Measurements from ENCODE around the gene CMSS1.
A peak's percentile ranks its signal among the peaks of the same experiment; 100 is the strongest.

The CMSS1 gene

DNA sequence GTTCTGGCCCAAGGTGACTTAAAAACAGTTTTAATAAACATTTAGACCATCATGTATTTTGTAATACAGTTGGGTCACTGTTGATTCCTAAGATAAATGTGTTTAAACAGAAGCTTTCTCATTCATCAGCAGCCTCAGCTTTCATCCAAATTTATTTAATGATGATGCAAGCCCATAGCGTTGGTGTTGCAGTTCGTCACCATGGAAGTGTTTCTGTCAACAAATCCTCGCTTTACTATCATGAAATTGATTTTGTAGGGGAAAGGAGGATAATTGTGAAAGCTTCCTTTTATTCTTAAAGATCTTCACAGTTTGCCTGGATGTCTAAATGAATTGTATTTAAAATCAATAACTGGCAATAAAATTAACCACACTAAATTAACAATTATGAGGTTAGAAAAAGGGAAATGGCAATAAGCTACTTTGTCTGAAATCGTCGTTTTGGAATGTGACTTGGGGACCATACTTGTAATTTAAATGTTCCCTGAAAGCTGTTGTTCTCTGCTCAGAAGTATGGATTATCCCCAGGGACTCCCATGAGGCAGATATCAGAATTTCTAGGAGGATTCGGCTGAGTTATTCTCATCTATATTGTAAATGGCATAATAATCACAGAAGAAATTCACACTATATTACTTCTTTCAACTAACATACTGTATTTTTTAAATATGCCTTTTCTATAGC is 29.0 kb downstream of the CMSS1 start:
- H3K14ac ChIP-seq (ENCODE audit: low read length) = no peak overlapping the region
- H4K91ac ChIP-seq (ENCODE audit: low read depth, low read length) = no peak overlapping the region
- H3K4me3 ChIP-seq (ENCODE audit: low read depth, low read length) = no peak overlapping the region
- no peaks in the 10 kb centered on the region for H3K79me2 ChIP-seq (ENCODE audit: control insufficient read depth, insufficient read depth, low read length, poor library complexity)
- H3K23ac ChIP-seq (ENCODE audit: low read length) = no peak overlapping the region
- H3K9ac ChIP-seq (ENCODE audit: low read length) = no peak overlapping the region
- H3K27me3 ChIP-seq (ENCODE audit: insufficient read depth, low read length) = no peaks in the 10 kb centered on the region
- H3K4me2 ChIP-seq (ENCODE audit: low read length) = no peak overlapping the region
- no peak overlapping the region for H2BK120ac ChIP-seq (ENCODE audit: insufficient read depth, low read length, poor library complexity)
- no peak overlapping the region for H2BK5ac ChIP-seq (ENCODE audit: low read depth, low read length, poor library complexity)
- H2AFZ ChIP-seq (ENCODE audit: insufficient read depth, low read length, poor library complexity) = no peak overlapping the region
- no peaks in the 10 kb centered on the region for H3K79me1 ChIP-seq (ENCODE audit: low read length)
- H4K12ac ChIP-seq (ENCODE audit: low read depth, low read length) = no peak overlapping the region
- no peak overlapping the region for H3K4ac ChIP-seq (ENCODE audit: low read depth, low read length)
- H3K18ac ChIP-seq (ENCODE audit: low read length) = no peak overlapping the region
- H3K4me1 ChIP-seq (ENCODE audit: control insufficient read depth in 1 of 2, insufficient read depth in 2 of 2, low read length in 2 of 2) = no peaks in the 10 kb centered on the region
- WGBS (ENCODE audit: extremely low coverage, insufficient coverage, insufficient read length) = no CpG with 5 or more reads among the region's 6 CpGs
- peaks cover 3 to 11% of the 10 kb centered on the region in 2 experiments for H3K36me3 ChIP-seq (ENCODE audit: control insufficient read depth in 1 of 2, insufficient read depth in 2 of 2, low read length in 2 of 2)
- DNase-seq = peak in 1 of 2 donors; percentile 21
- H4K8ac ChIP-seq (ENCODE audit: low read depth, low read length) = no peak overlapping the region
- no peaks in the 10 kb centered on the region for H3K9me3 ChIP-seq (ENCODE audit: insufficient read depth, low read depth, low read length)
- H3K27ac ChIP-seq (ENCODE audit: low read depth, low read length) = no peak overlapping the region
- no peak overlapping the region for H2BK12ac ChIP-seq (ENCODE audit: low read length)
- no peak overlapping the region for H2AK5ac ChIP-seq (ENCODE audit: low read length)

DNA sequence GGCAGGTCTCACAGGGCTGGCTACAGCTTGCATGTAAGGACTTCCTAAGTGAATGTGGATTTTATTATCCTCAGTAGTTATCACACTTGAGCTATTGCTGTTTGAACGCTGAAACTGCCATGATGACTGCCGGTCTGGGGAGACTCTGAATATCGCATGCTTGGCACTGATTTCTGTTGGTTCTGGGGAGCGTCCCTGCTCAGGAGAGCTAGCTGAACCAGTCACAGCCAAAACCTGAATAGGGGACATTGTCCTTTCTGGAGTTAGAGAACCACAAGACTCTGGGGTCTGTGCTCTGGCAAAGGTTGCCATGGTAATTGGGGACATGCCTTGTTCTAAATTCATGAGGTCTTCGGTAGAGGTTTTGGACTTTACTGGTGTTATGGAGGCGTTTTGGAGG is 30.8 kb downstream of the CMSS1 start:
- no peaks in the 10 kb centered on the region for H3K27me3 ChIP-seq (ENCODE audit: insufficient read depth, low read length)

DNA sequence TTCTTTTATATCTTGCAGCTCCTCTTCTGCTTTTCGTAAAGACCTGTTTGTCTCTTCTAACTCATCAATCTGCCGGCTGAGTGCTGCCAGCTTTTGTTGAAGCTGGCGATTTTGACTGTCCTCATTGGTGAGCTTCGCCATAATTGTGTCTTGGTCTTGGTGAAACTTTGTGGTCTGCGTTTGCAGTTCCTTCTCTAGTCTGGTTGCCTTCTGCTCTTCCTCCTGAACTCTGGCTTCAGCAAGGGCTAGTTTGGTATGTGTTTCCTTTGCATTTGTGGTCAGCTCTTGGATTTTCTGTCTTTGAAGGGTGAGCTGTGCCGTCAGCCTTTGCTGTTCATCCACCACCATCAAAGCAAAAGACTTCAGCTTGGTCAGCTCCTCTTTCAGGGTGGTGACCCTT is 32.9 kb downstream of the CMSS1 start:
- WGBS (ENCODE audit: extremely low coverage, insufficient coverage, insufficient read length) = no CpG with 5 or more reads among the region's 6 CpGs
- Histone ChIP-seq H2BK120ac (ENCODE audit: insufficient read depth, low read length, poor library complexity) (no peak overlapping the region), H3K4me2 (ENCODE audit: low read length) (no peak overlapping the region)

More for the DNA sequence above, 30.8 kb downstream of the CMSS1 start:
- no peak overlapping the region for H4K91ac ChIP-seq (ENCODE audit: low read depth, low read length)
- H3K4me3 ChIP-seq (ENCODE audit: low read depth, low read length) = no peak overlapping the region
- no peak overlapping the region for H3K4me2 ChIP-seq (ENCODE audit: low read length)
- no CpG with 5 or more reads among the region's 6 CpGs for WGBS (ENCODE audit: extremely low coverage, insufficient coverage, insufficient read length)
- H3K79me2 ChIP-seq (ENCODE audit: control insufficient read depth, insufficient read depth, low read length, poor library complexity) = no peaks in the 10 kb centered on the region
- H3K4me1 ChIP-seq (ENCODE audit: control insufficient read depth in 1 of 2, insufficient read depth in 2 of 2, low read length in 2 of 2) = no peaks in the 10 kb centered on the region
- no peak overlapping the region for H2BK12ac ChIP-seq (ENCODE audit: low read length)
- H3K4ac ChIP-seq (ENCODE audit: low read depth, low read length) = no peak overlapping the region
- no peak for DNase-seq
- H3K23ac ChIP-seq (ENCODE audit: low read length) = no peak overlapping the region
- no peak overlapping the region for H4K8ac ChIP-seq (ENCODE audit: low read depth, low read length)
- H2AFZ ChIP-seq (ENCODE audit: insufficient read depth, low read length, poor library complexity) = no peak overlapping the region
- H3K79me1 ChIP-seq (ENCODE audit: low read length) = no peaks in the 10 kb centered on the region
- H3K36me3 ChIP-seq (ENCODE audit: control insufficient read depth in 1 of 2, insufficient read depth in 2 of 2, low read length in 2 of 2) = peaks cover 3 to 11% of the 10 kb centered on the region in 2 experiments
- no peak overlapping the region for H4K12ac ChIP-seq (ENCODE audit: low read depth, low read length)
- no peak overlapping the region for H3K14ac ChIP-seq (ENCODE audit: low read length)
- H3K9ac ChIP-seq (ENCODE audit: low read length) = no peak overlapping the region
- no peak overlapping the region for H3K27ac ChIP-seq (ENCODE audit: low read depth, low read length)
- H2BK120ac ChIP-seq (ENCODE audit: insufficient read depth, low read length, poor library complexity) = no peak overlapping the region
- H2BK5ac ChIP-seq (ENCODE audit: low read depth, low read length, poor library complexity) = no peak overlapping the region
- H3K18ac ChIP-seq (ENCODE audit: low read length) = no peak overlapping the region
- H2AK5ac ChIP-seq (ENCODE audit: low read length) = no peak overlapping the region
- H3K9me3 ChIP-seq (ENCODE audit: insufficient read depth, low read depth, low read length) = no peaks in the 10 kb centered on the region

DNA sequence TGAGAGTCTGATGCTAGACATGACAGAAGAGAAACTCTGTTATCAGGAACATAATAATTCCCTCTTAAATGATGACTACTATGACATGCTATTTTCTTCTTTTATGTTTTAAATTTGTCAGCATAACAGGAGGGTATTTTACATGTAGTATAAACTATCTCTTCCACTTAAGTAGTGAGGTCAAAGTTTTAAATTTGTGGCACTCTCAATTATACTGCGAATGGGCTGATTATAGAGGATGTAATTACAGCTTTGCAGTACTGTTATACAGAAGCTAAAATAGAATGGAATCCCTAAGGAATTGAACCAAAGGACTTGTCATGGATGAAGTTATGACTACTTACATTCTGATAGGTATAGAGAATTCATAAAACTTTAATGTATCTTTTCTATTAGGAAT is 34.3 kb downstream of the CMSS1 start:
- no CpG with 5 or more reads among the region's 1 CpG for WGBS (ENCODE audit: extremely low coverage, insufficient coverage, insufficient read length)
- Histone ChIP-seq H3K14ac (ENCODE audit: low read length) (no peak overlapping the region), H4K8ac (ENCODE audit: low read depth, low read length) (no peak overlapping the region), H2BK120ac (ENCODE audit: insufficient read depth, low read length, poor library complexity) (no peak overlapping the region), H3K4ac (ENCODE audit: low read depth, low read length) (no peak overlapping the region), H3K79me2 (ENCODE audit: control insufficient read depth, insufficient read depth, low read length, poor library complexity) (no peaks in the 10 kb centered on the region), H3K27ac (ENCODE audit: low read depth, low read length) (no peak overlapping the region), H2BK5ac (ENCODE audit: low read depth, low read length, poor library complexity) (no peak overlapping the region), H2AFZ (ENCODE audit: insufficient read depth, low read length, poor library complexity) (no peak overlapping the region), H4K91ac (ENCODE audit: low read depth, low read length) (no peak overlapping the region), H3K27me3 (ENCODE audit: insufficient read depth, low read length) (no peaks in the 10 kb centered on the region), H3K4me3 (ENCODE audit: low read depth, low read length) (no peak overlapping the region), H4K12ac (ENCODE audit: low read depth, low read length) (no peak overlapping the region), H3K79me1 (ENCODE audit: low read length) (no peaks in the 10 kb centered on the region), H3K4me1 (ENCODE audit: control insufficient read depth in 1 of 2, insufficient read depth in 2 of 2, low read length in 2 of 2) (no peaks in the 10 kb centered on the region), H3K36me3 (ENCODE audit: control insufficient read depth in 1 of 2, insufficient read depth in 2 of 2, low read length in 2 of 2) (peaks cover 3 to 11% of the 10 kb centered on the region in 2 experiments), H3K18ac (ENCODE audit: low read length) (no peak overlapping the region), H3K4me2 (ENCODE audit: low read length) (no peak overlapping the region), H3K9ac (ENCODE audit: low read length) (no peak overlapping the region), H2BK12ac (ENCODE audit: low read length) (no peak overlapping the region), H3K23ac (ENCODE audit: low read length) (no peak overlapping the region), H3K9me3 (ENCODE audit: insufficient read depth, low read depth, low read length) (no peaks in the 10 kb centered on the region), H2AK5ac (ENCODE audit: low read length) (no peak overlapping the region)
- DNase-seq = no peak

More for the DNA sequence above, 32.9 kb downstream of the CMSS1 start:
- Histone ChIP-seq H3K79me1 (ENCODE audit: low read length) (no peaks in the 10 kb centered on the region), H3K27ac (ENCODE audit: low read depth, low read length) (no peak overlapping the region), H3K9me3 (ENCODE audit: insufficient read depth, low read depth, low read length) (no peaks in the 10 kb centered on the region), H3K27me3 (ENCODE audit: insufficient read depth, low read length) (no peaks in the 10 kb centered on the region), H2BK5ac (ENCODE audit: low read depth, low read length, poor library complexity) (no peak overlapping the region), H4K8ac (ENCODE audit: low read depth, low read length) (no peak overlapping the region), H3K9ac (ENCODE audit: low read length) (no peak overlapping the region), H2AK5ac (ENCODE audit: low read length) (no peak overlapping the region), H3K14ac (ENCODE audit: low read length) (no peak overlapping the region), H4K91ac (ENCODE audit: low read depth, low read length) (no peak overlapping the region), H4K12ac (ENCODE audit: low read depth, low read length) (no peak overlapping the region), H3K18ac (ENCODE audit: low read length) (no peak overlapping the region), H3K4me3 (ENCODE audit: low read depth, low read length) (no peak overlapping the region), H3K23ac (ENCODE audit: low read length) (no peak overlapping the region), H3K4me1 (ENCODE audit: control insufficient read depth in 1 of 2, insufficient read depth in 2 of 2, low read length in 2 of 2) (no peaks in the 10 kb centered on the region), H3K36me3 (ENCODE audit: control insufficient read depth in 1 of 2, insufficient read depth in 2 of 2, low read length in 2 of 2) (peaks cover 3 to 11% of the 10 kb centered on the region in 2 experiments), H2AFZ (ENCODE audit: insufficient read depth, low read length, poor library complexity) (no peak overlapping the region), H3K79me2 (ENCODE audit: control insufficient read depth, insufficient read depth, low read length, poor library complexity) (no peaks in the 10 kb centered on the region), H3K4ac (ENCODE audit: low read depth, low read length) (no peak overlapping the region), H2BK12ac (ENCODE audit: low read length) (no peak overlapping the region)
- DNase-seq = no peak
